DMS153 treated with DMSO at 0.1 percent for 48 hours (cell line): ENCODE results near the gene KIF1B.
"Not testable (repeated sequence)": the region's sequence is repeated elsewhere in the genome, so short reads cannot be mapped to it uniquely, and the experiment has no call there.

ENCODE experiments used
- DNase-seq: peaks from one replicate; lab custom pipeline; 2025; ENCODE audit not compliant: unreplicated experiment; lab: John Stamatoyannopoulos, UW

The KIF1B gene

DNA sequence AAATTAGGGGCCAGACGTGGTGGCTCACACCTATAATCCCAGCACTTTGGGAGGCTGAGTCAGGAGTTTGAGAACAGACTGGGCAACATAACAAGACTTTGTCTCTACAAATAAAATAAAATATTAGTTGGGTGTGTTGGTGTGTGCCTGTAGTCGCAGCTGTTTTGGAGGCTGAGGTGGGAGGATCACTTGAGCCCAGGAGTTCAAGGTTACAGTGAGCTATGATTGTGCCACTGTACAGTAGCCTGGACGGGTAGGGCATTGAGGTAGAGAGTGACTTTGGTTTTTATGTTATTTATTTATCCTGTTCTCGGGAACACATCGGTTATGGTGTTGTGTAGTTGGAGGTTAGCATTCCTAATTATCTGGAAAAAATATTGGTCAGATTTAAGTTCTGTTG is 19.5 kb downstream of the KIF1B start:
- no peak for DNase-seq

GRCh38 chr1:10232163-10232562 is 21.8 kb downstream of the KIF1B start:
- no peak for DNase-seq

DNA sequence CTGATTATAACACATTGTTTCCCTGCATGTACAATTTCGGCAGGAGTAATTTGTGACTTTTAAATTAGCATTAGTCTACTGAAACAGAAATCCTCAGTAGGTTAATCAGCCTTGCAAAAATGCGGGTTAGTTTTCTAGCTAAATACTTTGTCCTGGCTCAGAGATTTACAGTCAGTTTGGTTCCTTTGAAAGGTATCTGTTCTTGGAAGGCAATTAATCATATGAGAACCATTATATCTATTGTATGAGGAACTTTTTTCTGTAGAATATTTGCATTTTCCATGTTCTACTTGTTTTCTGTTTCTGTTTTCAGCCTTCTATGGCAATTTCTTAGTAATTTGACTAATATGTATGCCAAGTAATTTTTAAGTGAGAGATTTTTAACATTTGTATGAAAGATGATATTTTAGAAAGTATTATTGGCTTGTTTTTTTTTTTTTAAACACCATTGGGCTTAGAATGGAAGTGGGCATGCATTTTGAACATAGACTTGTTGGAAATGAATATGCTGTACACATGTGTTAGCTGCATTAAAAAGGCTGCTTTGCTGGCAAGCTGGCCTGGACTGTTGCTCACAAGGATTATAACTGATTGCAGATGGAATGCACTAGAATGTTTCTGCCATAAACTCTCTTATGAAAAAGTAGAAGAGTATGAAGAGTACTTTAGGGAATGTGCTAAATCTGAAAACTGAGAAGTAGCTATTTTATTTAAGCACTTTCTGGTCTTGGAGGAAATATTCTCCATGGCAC is 26.2 kb downstream of the KIF1B start:
- DNase-seq, result no peak

DNA sequence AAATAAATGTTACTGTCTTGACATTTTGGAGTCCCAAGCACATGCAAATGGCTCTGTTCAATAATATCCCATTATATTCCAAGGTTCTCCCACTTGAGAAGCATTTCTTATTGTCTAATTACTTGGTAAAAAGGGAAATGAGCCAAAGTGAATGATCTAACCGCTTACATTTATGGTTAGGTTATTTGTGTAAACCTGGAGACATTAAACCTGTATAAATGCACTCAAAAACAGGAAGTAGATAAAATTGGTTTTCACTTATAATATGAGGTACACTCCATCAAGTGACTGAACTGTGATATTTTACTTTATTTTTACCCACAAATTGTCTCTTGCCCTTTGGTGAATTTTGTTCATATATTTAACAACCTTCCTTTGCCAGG is 26.8 kb downstream of the KIF1B start:
- no peak for DNase-seq

DNA sequence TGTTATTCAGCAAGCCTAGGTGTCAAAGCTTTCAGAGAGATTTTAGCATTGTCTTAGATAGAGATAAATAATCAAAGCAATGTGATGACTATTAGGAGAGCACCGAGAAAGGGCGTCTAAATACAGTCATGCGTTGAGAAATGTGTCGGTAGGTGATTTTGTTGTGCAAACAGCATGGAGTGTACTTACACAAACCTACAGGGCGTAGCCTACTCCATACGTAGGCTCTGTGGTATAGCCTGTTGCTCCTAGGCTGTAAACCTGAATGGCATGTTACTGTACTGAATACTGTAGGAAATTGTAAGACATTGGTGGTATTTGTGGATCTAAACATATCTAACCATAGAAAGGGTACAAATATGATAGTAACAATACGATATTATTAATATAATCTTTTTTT is 31.8 kb downstream of the KIF1B start:
- DNase-seq, result no peak

DNA sequence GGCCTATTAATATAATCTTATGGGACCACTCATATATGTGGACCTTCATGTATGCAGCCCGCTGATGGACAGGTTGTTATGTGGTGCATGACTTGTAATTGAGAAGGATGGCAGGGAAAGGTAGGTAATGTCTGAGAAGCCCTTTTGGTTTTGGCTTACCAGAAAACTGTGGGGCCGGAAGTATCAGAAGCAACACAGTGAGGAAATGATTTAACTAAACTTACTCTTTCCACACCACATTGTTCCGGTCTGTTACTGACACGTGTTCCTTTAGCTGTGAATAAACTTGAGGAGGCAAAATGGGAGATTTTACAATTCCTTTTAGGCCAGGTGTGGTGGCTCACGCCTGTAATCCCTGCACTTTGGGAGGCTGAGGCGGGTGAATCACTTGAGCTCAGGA is 32.4 kb downstream of the KIF1B start:
- no peak for DNase-seq

- no peak for DNase-seq
Observed at GRCh38 chr1:10245674-10246073, 35.3 kb downstream of the KIF1B start.

- DNase-seq, result no peak
Observed at GRCh38 chr1:10249808-10250457, 39.6 kb downstream of the KIF1B start.

GRCh38 chr1:10250663-10251062 is 40.3 kb downstream of the KIF1B start:
- DNase-seq, result no peak

- DNase-seq, result not testable (repeated sequence)
Observed at GRCh38 chr1:10251325-10252108, 41.1 kb downstream of the KIF1B start.

DNA sequence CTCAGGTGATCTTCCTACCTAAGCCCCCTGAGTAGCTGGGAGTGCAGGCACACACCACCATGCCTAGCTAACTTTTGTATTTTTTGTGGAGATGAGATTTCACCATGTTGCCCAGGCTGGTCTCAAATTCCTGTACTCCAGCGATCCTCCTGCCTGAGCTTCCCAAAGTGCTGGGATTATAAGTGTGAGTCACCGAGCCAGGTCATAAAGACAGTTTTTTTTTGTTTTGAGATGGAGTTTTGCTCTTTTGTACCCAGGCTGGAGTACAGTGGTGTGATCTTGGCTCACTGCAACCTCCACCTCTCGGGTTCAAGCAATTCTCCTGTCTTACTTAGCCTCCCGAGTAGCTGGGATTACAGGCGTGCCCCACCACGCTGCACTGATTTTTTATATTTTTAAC is 42.1 kb downstream of the KIF1B start:
- no peak for DNase-seq

GRCh38 chr1:10253149-10253548 is 42.8 kb downstream of the KIF1B start:
- no peak for DNase-seq

DNA sequence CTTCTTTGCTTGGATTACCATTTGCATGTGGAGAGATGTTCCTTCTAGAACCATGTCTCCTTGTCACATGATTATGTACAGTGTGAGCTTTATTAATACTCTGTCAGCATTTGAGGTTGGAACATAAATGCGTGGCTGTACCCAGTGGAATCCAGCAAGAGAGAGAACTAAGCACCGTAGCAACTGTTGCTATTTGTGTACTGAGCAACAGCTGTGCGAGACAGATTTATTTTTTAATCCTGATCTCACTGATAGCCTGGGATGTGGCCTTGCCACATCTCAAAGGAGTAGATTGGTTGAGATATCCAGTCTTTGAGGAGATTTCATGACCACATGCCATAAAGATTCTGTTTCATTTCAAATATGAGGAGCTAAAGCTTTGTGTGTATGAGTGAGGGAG is 43.4 kb downstream of the KIF1B start:
- no peak for DNase-seq

DNA sequence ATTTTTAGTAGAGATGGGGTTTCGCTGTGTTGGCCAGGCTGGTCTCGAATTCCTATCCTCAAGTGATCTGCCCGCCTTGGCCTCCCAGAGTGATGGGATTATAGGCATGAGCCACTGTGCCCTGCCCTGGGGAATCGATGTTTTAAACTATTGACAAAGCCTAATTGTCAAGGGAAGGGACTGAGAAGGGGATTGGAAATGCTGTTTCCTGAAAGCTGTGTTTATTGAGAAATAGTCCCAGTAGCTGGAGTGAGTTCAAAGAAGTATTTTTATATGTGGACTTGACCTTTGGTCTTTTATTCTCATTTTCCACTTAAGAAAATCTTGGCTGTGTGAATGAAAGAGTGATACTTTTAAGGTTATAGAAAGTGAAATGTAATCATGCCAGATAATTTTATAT is 47.5 kb downstream of the KIF1B start:
- DNase-seq, result no peak

DNA sequence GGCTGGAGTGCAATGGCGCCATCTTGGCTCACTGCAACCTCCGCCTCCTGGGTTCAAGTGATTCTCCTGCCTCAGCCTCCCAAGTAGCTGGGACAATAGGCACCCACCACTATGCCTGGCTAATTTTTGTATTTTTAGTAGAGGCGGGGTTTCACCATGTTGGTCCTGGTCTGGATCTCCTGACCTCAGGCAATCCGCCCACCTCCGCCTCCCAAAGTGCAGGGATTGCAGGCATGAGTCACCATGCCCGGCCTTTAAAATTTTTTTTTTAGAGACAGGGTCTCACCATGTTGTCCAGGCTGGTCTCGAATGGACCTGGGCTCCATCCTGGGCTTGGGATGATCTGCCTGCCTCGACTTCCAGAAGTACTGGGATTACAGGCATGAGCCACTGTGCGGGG is 49.2 kb downstream of the KIF1B start:
- DNase-seq, result not testable (repeated sequence)

- no peak for DNase-seq
Observed at GRCh38 chr1:10263450-10264082, 53.2 kb downstream of the KIF1B start.

DNA sequence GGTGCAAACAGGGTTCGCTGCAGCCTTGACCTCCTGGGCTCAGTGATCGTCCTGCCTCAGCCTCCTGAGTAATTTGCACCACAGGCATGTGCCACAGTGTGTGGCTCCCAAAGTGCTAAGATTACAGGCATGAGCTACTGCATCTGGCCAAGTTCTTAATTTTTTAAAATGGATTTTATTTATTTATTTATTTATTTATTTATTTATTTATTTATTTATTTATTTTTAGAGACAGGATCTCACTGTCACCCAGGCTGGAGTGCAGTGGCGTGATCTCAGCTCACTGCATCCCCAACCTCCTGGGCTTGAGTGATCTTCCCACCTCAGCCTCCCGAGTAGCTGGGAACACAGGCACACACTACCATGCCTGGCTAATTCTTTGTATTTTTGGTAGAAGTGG is 54.7 kb downstream of the KIF1B start:
- no peak for DNase-seq

GRCh38 chr1:10265900-10266299 is 55.5 kb downstream of the KIF1B start:
- no peak for DNase-seq

DNA sequence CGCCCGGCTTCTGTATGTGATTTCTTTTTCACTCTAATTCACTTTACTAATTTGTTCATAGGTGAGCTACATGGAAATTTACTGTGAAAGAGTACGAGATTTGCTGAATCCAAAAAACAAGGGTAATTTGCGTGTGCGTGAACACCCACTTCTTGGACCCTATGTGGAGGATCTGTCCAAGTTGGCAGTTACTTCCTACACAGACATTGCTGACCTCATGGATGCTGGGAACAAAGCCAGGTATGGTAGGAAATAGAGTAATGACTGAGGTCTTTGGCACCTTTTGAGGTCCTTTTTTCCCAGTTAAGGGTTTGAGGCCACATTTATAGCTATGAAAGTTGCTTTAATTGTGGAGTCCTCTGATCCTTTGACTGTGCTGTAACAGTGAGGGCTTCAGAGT is 56.9 kb downstream of the KIF1B start:
- DNase-seq, result no peak

DNA sequence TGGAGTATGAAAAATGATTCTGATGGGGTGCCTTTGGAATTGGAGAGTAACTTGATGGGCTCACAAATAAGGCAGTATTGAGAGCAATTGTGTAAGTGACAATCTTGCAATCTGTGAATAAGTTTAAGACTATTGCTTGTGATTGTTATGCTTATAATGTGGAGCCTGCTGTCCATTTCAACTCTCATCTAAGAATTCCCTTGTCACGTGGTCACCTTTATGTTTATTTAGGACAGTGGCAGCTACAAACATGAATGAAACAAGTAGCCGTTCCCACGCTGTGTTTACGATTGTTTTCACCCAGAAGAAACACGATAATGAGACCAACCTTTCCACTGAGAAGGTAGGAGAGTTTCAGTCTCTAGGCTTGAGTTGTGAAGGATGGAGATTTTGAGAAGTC is 57.6 kb downstream of the KIF1B start:
- DNase-seq, result no peak

DNA sequence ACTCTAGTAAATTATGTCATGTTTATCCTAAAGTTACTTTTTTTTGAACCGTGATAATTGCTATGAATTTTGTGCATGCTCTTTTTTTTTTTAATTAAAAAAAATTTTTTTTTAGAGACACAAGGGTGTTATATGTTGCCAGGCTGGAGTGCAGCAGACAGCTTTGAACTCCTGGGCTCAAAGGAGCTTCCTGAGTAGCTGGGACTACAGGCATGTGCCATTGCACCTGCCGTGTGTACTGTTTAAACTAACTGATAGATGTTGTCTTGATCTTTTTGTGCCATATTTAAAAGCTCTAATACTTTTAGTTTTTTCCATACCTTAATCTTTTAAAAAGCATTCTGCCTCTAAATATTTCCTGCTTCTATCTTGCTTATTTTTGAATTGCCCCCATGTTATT is 60.7 kb downstream of the KIF1B start:
- DNase-seq, result no peak

- no peak for DNase-seq
Observed at GRCh38 chr1:10271869-10272268, 61.5 kb downstream of the KIF1B start.
